OCI-LY3 (cell line): ENCODE measurements around the gene MBIP.

Experiments used
- CTCF ChIP-seq: fragments of 200-600, 300-600 bp; sonication (generic); IDR thresholded peaks from 2 replicates; pipeline ENCODE4 v1.5.1; 2014; ENCODE audit warnings: antibody characterized with exemption, low read length, low read depth
- EZH2phosphoT487 ChIP-seq: fragments of 200-600 bp; shearing (Covaris generic); IDR thresholded peaks from 2 replicates; pipeline ENCODE4 v1.6.1; 2018; ENCODE audit warnings: antibody characterized with exemption, mixed run types, low read depth

- no peak for TF ChIP-seq CTCF
- TF ChIP-seq EZH2phosphoT487, result no peak
Measured at GRCh38 chr14:36313206-36313605, 7.2 kb downstream of the MBIP start.
